GM12872 (cell line): ENCODE data around the gene VSTM5.
A peak's percentile ranks its signal among the peaks of the same experiment; 100 is the strongest.

Experiments used
- CTCF ChIP-seq: IDR thresholded peaks from 3 replicates; pipeline ENCODE4 v1.5.1; 2011; ENCODE audit warnings: low read depth, mild to moderate bottlenecking, low read length, moderate library complexity; ENCODE audit not compliant: insufficient read depth

The VSTM5 gene

GRCh38 chr11:93784935-93785360, 65.5 kb downstream of the VSTM5 start:
- no peak for TF ChIP-seq CTCF

DNA sequence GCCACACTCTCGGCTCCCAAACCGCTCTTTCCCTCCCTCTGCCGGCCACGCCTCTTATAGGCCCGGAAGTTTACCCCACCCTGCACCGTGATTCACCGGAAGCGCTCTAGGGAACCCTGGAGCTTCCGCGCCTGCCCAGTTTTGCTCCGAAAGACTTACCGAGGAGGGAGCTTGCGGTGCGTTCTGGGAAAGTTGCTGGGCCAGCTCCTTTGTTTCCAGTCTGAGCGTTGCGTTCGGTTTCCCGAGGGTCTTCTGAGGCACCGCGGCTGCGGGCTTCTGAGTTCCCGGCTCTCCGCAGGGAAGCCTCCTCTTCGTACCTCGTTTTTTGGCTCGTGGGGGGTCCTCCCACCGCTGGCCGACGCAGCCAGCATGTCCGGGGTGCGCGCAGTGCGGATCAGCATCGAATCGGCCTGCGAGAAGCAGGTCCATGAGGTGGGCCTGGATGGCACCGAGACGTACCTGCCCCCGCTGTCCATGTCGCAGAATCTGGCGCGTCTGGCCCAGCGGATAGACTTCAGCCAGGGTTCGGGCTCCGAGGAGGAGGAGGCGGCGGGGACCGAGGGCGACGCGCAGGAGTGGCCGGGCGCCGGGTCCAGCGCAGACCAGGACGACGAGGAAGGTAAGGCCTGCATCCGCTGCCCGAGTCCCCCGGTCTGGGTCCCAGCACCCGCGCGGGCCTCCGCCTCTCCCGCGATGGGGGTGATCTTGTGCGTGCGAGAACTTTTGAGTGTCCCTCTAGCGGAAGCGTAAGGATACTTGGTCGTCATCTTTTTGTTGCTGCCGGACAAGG, 66.1 kb downstream of the VSTM5 start, which contains the start of gene MED17:
Gene MED17 (plus strand): TSS at position 138 of the 790 bp plus-strand sequence. CDS start 232 bp downstream, at position 370.
- TF ChIP-seq CTCF = peak; percentile 65

DNA sequence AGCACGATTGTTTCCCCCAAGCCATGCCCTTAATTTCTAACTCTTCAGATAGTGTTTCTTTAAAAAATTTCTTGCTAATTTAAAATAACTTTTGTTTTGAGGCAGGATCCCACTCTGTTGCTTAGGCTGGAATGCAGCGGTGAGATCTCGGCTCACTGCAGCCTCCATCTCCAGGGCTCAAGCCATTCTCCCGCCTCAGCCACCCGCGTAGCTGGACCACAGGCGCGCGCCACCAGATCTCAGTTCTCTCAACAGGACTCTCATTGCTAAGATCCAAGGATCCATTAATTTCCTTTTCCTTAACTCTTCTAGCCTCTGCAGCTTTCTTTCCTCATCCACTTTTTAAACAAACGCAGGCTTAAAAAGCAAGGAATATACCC, 66.7 kb downstream of the VSTM5 start:
- TF ChIP-seq CTCF = no peak

DNA sequence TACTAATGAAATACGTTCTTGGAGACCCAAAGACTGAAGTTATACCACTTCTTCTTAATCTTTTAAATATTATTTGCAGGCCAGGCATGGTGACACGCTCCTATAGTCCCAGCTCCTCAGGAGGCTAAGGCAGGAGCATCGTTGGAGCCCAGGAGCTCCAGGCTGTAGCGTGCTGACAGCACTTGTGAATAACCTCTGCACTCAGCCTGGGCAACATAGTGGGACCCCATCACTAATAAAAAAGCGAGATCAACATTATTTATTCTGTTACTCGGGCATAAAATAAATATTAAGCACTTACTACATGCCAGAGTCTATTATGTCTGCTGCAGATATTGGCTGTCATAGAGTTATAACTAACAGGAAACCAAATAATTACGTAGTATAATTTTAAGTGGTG, 67.1 kb downstream of the VSTM5 start:
- TF ChIP-seq CTCF = no peak

DNA sequence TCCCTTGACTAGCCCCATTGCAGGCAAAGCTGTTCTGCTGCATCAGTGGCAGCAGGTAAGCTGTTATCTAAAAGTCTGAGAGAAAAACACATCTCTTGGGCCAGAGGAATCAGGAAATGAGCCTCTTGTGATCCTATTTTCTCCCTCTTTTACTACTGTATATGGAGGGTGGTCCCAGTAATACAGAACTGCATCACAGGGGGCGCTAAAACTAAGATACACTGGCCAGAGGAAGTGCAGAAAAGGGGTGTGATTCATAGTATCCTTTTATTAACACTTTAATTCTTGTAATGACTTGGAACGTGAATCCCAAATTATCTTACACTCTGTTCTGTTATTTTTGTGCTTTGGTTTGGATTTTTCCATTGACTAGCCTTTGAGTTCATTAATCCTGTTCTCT, 75.1 kb downstream of the VSTM5 start:
- TF ChIP-seq CTCF = peak; percentile 16; the same call in 1 of the 3 replicates

DNA sequence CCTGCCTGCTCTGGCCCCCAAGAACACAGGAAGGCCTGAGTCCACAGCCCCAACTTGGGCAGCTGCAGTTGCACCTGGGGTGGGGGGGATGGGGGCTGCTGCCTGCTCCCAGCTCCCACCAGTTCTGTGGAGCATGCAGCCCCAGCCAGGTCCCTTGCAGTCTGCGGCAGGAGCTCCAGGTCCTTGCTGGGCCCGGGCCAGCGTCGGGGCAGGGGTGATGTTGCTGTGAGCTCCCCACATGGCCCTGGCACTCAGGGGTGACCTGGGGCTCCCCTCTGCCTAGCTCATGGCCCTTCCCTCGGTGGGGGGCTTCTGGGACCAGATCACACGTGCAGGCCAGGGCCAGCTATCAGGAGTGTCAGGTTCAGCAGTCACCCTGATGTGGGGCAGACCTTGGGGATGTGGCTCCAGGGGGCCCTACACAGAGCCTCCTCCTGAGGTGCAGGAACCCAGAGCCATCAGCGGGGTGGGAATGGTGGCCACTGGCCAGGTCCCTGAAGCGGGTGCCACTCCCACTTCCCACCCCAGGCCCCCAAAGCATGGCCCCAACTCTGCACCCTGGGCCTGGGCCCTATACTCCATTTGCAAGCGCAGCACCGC, 76.7 kb downstream of the VSTM5 start:
- no peak for TF ChIP-seq CTCF

DNA sequence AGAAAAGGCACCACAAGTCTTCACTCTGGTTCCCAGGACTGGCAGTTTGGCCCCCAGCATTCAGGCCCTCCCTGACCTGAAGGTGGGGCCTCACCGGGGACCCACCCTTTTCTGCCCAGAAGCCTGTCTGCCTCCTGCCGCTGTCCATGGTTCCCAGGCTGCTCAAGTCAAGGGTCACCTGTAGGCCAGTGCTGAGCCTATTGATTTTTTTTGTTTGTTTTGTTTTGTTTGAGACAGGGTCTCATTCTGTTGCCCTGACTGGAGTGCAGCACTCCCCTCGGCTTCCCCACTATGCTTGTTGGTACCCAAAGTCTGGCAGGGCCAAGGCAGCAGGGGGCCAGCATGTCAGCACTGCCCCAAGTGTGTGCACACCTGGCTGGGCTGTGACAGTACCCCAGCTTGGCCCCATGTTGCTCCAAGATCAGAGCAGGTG, 77.4 kb downstream of the VSTM5 start:
- no peak for TF ChIP-seq CTCF
